ENCODE data around the gene PAM. TPM values are rescaled to one million over a fixed set of nuclear protein-coding genes. Genes with fewer than 3 reads are reported as not detected.

The PAM gene
- total and polyA plus RNA-seq, 2 of the 8 experiments (the other 6 are each of a cell fraction or from before 2014, with no cell fraction given), result 30.4 to 67.8 TPM

DNA sequence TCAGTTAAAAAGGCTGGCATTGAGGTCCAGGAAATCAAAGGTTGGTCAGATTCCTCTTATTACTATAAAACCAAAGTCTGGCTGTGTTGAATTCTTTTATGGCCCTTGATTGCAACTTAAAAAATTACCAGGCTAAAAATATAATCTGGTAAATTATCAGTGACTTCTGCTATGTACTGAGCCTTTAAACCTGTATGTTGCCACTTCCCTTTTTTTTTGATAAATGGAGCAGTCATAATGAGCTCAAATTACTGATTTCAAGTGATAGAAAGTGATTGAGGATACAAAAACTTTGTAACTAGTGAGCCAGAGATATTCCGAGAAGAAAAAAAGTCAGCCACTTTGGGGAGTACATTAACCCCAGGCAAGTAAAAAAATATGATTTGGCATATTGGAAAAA, 264.7 kb downstream of the PAM start (continued):
- no peak for TF ChIP-seq KDM4A (IDR thresholded peaks at IDR 0.05; ENCODE audit: low read depth, low read length, severe bottlenecking)
- TF ChIP-seq, protein P1, sequence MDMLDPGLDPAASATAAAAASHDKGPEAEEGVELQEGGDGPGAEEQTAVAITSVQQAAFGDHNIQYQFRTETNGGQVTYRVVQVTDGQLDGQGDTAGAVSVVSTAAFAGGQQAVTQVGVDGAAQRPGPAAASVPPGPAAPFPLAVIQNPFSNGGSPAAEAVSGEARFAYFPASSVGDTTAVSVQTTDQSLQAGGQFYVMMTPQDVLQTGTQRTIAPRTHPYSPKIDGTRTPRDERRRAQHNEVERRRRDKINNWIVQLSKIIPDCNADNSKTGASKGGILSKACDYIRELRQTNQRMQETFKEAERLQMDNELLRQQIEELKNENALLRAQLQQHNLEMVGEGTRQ (IDR thresholded peaks at IDR 0.05; ENCODE audit: low read length), result no peak
- TF ChIP-seq HDAC6 (IDR thresholded peaks at IDR 0.05; ENCODE audit: low read depth, low read length), result no peak
- no peak for TF ChIP-seq CHD2 (IDR thresholded peaks at IDR 0.05; ENCODE audit: low read length)
- no peak for TF ChIP-seq BACH1 (IDR thresholded peaks at IDR 0.05; ENCODE audit: low read length)

Measured in H1 (cell line).